GM18867 (cell line): ENCODE measurements around the gene SPC24.
"Not testable (repeated sequence)": the region's sequence is repeated elsewhere in the genome, so short reads cannot be mapped to it uniquely, and the experiment has no call there.

Experiments
- ATAC-seq: cut with Tn5 transposase; IDR thresholded peaks from one replicate; pipeline ENCODE4 v1.9.1; 2021; ENCODE audit warnings: mild to moderate bottlenecking, moderate library complexity; ENCODE audit not compliant: unreplicated experiment

SPC24 gene

GRCh38 chr19:11166281-11167142, 10.9 kb upstream of the SPC24 start:
- ATAC-seq = no peak

- no peak for ATAC-seq
These were observed 10.0 kb upstream of the SPC24 start for GRCh38 chr19:11165486-11166030.

GRCh38 chr19:11164879-11165406, 9.4 kb upstream of the SPC24 start:
- no peak for ATAC-seq

GRCh38 chr19:11164296-11164695, 8.7 kb upstream of the SPC24 start:
- ATAC-seq = no peak

GRCh38 chr19:11160440-11160768, 4.8 kb upstream of the SPC24 start:
- ATAC-seq = not testable (repeated sequence)

- ATAC-seq = no peak
These were observed 4.2 kb upstream of the SPC24 start for GRCh38 chr19:11159598-11160439.

- ATAC-seq = no peak
These were observed 917 bp downstream of the SPC24 start for GRCh38 chr19:11154683-11155047.

GRCh38 chr19:11152318-11153062, 3.1 kb downstream of the SPC24 start:
- ATAC-seq = no peak

GRCh38 chr19:11151181-11151580, 4.4 kb downstream of the SPC24 start:
- ATAC-seq = no peak

- no peak for ATAC-seq
These were observed 7.6 kb downstream of the SPC24 start for GRCh38 chr19:11148001-11148400.

- no peak for ATAC-seq
These were observed 10.1 kb downstream of the SPC24 start for GRCh38 chr19:11145536-11145924.

GRCh38 chr19:11142528-11143171, 12.9 kb downstream of the SPC24 start:
- no peak for ATAC-seq

- no peak for ATAC-seq
These were observed 13.6 kb downstream of the SPC24 start for GRCh38 chr19:11141937-11142527.

- no peak for ATAC-seq
These were observed 14.7 kb downstream of the SPC24 start for GRCh38 chr19:11140896-11141295.

- ATAC-seq = not testable (repeated sequence)
These were observed 15.5 kb downstream of the SPC24 start for GRCh38 chr19:11140023-11140538.

- no peak for ATAC-seq
These were observed 16.8 kb downstream of the SPC24 start for GRCh38 chr19:11138601-11139300.

- no peak for ATAC-seq
These were observed 17.8 kb downstream of the SPC24 start for GRCh38 chr19:11137542-11138384.

GRCh38 chr19:11136400-11137101, 19.0 kb downstream of the SPC24 start:
- ATAC-seq = no peak
